ENCODE results near the gene ASB15.

GRCh38 chr7:123588376-123588775, 13.2 kb upstream of the ASB15 start:
- TF ChIP-seq GATA3 (IDR thresholded peaks at IDR 0.05; ENCODE audit: low read depth, low read length): no peak
- TF ChIP-seq GATA2 (IDR thresholded peaks at IDR 0.05; ENCODE audit: low read depth, low read length): no peak

Data from SH-SY5Y (cell line).